H1 (cell line): ENCODE data around the gene CLBA1. TPM values are rescaled to one million over a fixed set of nuclear protein-coding genes. Genes with fewer than 3 reads are reported as not detected.

ENCODE experiments used
- CTCF ChIA-PET: fragments of 300-600 bp; sonication (Branson Sonifier 250); formaldehyde crosslinking; loops from one replicate; lab custom pipeline; 2021; ENCODE audit not compliant: partially characterized antibody; lab: Charles Lee
- POLR2A ChIA-PET: fragments of 300-600 bp; sonication (Branson Sonifier 250); formaldehyde crosslinking; loops from one replicate; lab custom pipeline; 2021; ENCODE audit warnings: inconsistent platforms; ENCODE audit not compliant: partially characterized antibody; lab: Charles Lee
- DNase-seq, 2 experiments: peaks; one replicate each; pipeline versions ENCODE4 v3.0.0 to v3.0.0-alpha.2; 2010 to 2022; ENCODE audit warnings: low spot score in 2 of 2, low read depth in 1 of 2, mixed read lengths in 1 of 2
- FAIRE-seq: peaks from 2 replicates; lab custom pipeline; 2011; peaks lifted over from hg19 to GRCh38; lab: Jason Lieb, UNC
- H2AFZ ChIP-seq: 2 replicates; pipeline ENCODE4 v1.8.1; 2012; ENCODE audit warnings: low read length, inconsistent platforms
- H2AK5ac ChIP-seq: 2 replicates; pipeline ENCODE4 v1.6.1; 2013; ENCODE audit warnings: low read depth, low read length
- H2BK120ac ChIP-seq: replicated peaks from 2 replicates; pipeline ENCODE3; 2013; ENCODE audit warnings: low read depth, low read length, inconsistent platforms
- H2BK12ac ChIP-seq: 2 replicates; pipeline ENCODE4 v1.6.1; 2013; ENCODE audit warnings: low read depth, low read length
- H2BK15ac ChIP-seq: 2 replicates; pipeline ENCODE4 v1.6.1; 2013; ENCODE audit warnings: low read length
- H2BK20ac ChIP-seq: 2 replicates; pipeline ENCODE4 v1.6.1; 2013; ENCODE audit warnings: low read length
- H2BK5ac ChIP-seq: 2 replicates; pipeline ENCODE4 v1.6.1; 2013; ENCODE audit warnings: low read depth, low read length
- H3K14ac ChIP-seq: 2 replicates; pipeline ENCODE4 v1.6.1; 2013; ENCODE audit warnings: inconsistent platforms; ENCODE audit not compliant: insufficient read length
- H3K18ac ChIP-seq: 2 replicates; pipeline ENCODE4 v1.6.1; 2013; ENCODE audit warnings: low read length; ENCODE audit errors: extremely low read depth
- H3K23ac ChIP-seq: 2 replicates; pipeline ENCODE4 v1.6.1; 2013; ENCODE audit warnings: inconsistent platforms; ENCODE audit not compliant: insufficient read length
- H3K23me2 ChIP-seq: 2 replicates; pipeline ENCODE4 v1.6.1; 2013; ENCODE audit warnings: low read depth, low read length
- H3K27ac ChIP-seq: 2 replicates; pipeline ENCODE4 v1.6.1; 2011; ENCODE audit warnings: low read depth, low read length, inconsistent platforms
- H3K27me3 ChIP-seq, 4 experiments: replicated peaks in 1 of 4; 1 replicate in 1 of 4; 2 replicates in 3 of 4; pipeline versions ENCODE4 v1.6.1 to v1.8.1; 2011 to 2013; ENCODE audit warnings: low read length in 3 of 4, mild to moderate bottlenecking in 3 of 4, inconsistent platforms in 2 of 4, mixed read lengths in 2 of 4, moderate library complexity in 1 of 4; ENCODE audit not compliant: control insufficient read depth in 3 of 4, insufficient read depth in 3 of 4; ENCODE audit errors: extremely low read depth in 1 of 4
- H3K36me3 ChIP-seq, 4 experiments: 2 replicates each; pipeline versions ENCODE4 v1.6.1 to v1.8.1; 2011 to 2013; ENCODE audit warnings: mild to moderate bottlenecking in 4 of 4, low read length in 3 of 4, moderate library complexity in 2 of 4, control low read depth in 1 of 4, inconsistent platforms in 1 of 4; ENCODE audit not compliant: insufficient read depth in 4 of 4, control insufficient read depth in 2 of 4
- H3K4ac ChIP-seq: replicated peaks from 2 replicates; pipeline ENCODE3; 2013; ENCODE audit warnings: low read length, low read depth, mixed read lengths, inconsistent platforms; ENCODE audit not compliant: insufficient read length
- H3K4me1 ChIP-seq, 4 experiments: replicated peaks in 1 of 4; 1 replicate in 1 of 4; 2 replicates in 3 of 4; pipeline versions ENCODE4 v1.6.1 to v1.8.1; 2011 to 2013; ENCODE audit warnings: low read length in 3 of 4, inconsistent platforms in 2 of 4, mixed read lengths in 1 of 4; ENCODE audit not compliant: insufficient read depth in 4 of 4, control insufficient read depth in 3 of 4
- H3K4me2 ChIP-seq, 2 experiments: 2 replicates each; pipeline versions ENCODE4 v1.6.1 to v1.8.1; 2011 to 2013; ENCODE audit warnings: low read depth in 2 of 2, low read length in 2 of 2, control low read depth in 1 of 2, inconsistent platforms in 1 of 2, mild to moderate bottlenecking in 1 of 2; ENCODE audit not compliant: insufficient read depth in 1 of 2
- H3K4me3 ChIP-seq, 4 experiments: fragments of 200-600, 300-600 bp in 1 of 4; sonication (generic), shearing (Covaris generic), sonication (Bioruptor Twin) in 1 of 4; 2 replicates each; pipeline versions ENCODE4 v1.5.1 to v1.8.1; 2011 to 2016; ENCODE audit warnings: low read length in 4 of 4, low read depth in 3 of 4, control low read depth in 2 of 4, inconsistent platforms in 2 of 4, mild to moderate bottlenecking in 2 of 4, mixed read lengths in 1 of 4, moderate library complexity in 1 of 4; ENCODE audit not compliant: insufficient read depth in 2 of 4; ENCODE audit errors: extremely low read depth in 1 of 4
- H3K56ac ChIP-seq: replicated peaks from 2 replicates; pipeline ENCODE3; 2013; ENCODE audit warnings: low read depth, mild to moderate bottlenecking, mixed read lengths, low read length, inconsistent platforms; ENCODE audit not compliant: insufficient read length
- H3K79me1 ChIP-seq: 2 replicates; pipeline ENCODE4 v1.6.1; 2013; ENCODE audit warnings: low read depth, low read length, control low read depth
- H3K79me2 ChIP-seq, 2 experiments: 2 replicates each; pipeline versions ENCODE4 v1.6.1 to v1.8.1; 2012 to 2013; ENCODE audit warnings: low read length in 2 of 2, mild to moderate bottlenecking in 2 of 2, inconsistent platforms in 1 of 2; ENCODE audit not compliant: insufficient read depth in 2 of 2, control insufficient read depth in 1 of 2
- H3K9ac ChIP-seq, 4 experiments: replicated peaks in 1 of 4; 1 replicate in 1 of 4; 2 replicates in 3 of 4; pipeline versions ENCODE4 v1.6.1 to v1.8.1; 2011 to 2013; ENCODE audit warnings: low read depth in 3 of 4, low read length in 3 of 4, control low read depth in 2 of 4, mild to moderate bottlenecking in 2 of 4, moderate library complexity in 2 of 4, inconsistent platforms in 1 of 4; ENCODE audit errors: extremely low read depth in 1 of 4
- H3K9me3 ChIP-seq, 2 experiments: 2 replicates each; pipeline versions ENCODE4 v1.6.1 to v1.8.1; 2012 to 2013; ENCODE audit warnings: mild to moderate bottlenecking in 2 of 2, moderate library complexity in 2 of 2, control low read depth in 1 of 2, inconsistent platforms in 1 of 2, low read depth in 1 of 2, low read length in 1 of 2, mixed read lengths in 1 of 2; ENCODE audit not compliant: insufficient read depth in 2 of 2
- H4K20me1 ChIP-seq, 2 experiments: replicated peaks in 1 of 2; 2 replicates each; pipeline versions ENCODE3 to v1.8.1; 2011 to 2013; ENCODE audit warnings: inconsistent platforms in 2 of 2, low read length in 2 of 2, mild to moderate bottlenecking in 1 of 2; ENCODE audit not compliant: insufficient read depth in 2 of 2, control insufficient read depth in 1 of 2
- H4K5ac ChIP-seq: 2 replicates; pipeline ENCODE4 v1.6.1; 2013; ENCODE audit warnings: low read length, low read depth, mixed read lengths, inconsistent platforms; ENCODE audit not compliant: insufficient read length
- H4K8ac ChIP-seq: 2 replicates; pipeline ENCODE4 v1.8.0; 2013; ENCODE audit warnings: mild to moderate bottlenecking, moderate library complexity, low read length, inconsistent platforms; ENCODE audit not compliant: insufficient read depth; ENCODE audit errors: extremely low read depth
- H4K91ac ChIP-seq: replicated peaks from 2 replicates; pipeline ENCODE3; 2013; ENCODE audit warnings: low read length, mixed read lengths, inconsistent platforms; ENCODE audit not compliant: insufficient read length
- HDAC2 ChIP-seq, 2 experiments: fragments of 300-600 bp in 1 of 2; sonication (generic) in 1 of 2; IDR thresholded peaks; 2 replicates each; pipeline ENCODE4 v1.6.1; 2011 to 2012; ENCODE audit warnings: low read depth in 2 of 2, low read length in 2 of 2, mild to moderate bottlenecking in 2 of 2, moderate library complexity in 2 of 2, borderline replicate concordance in 1 of 2, inconsistent platforms in 1 of 2
- JUND ChIP-seq: IDR thresholded peaks from 2 replicates; pipeline ENCODE4 v1.6.1; 2011; ENCODE audit warnings: mild to moderate bottlenecking, improper control_type of control experiment, low read length
- SRF ChIP-seq: IDR thresholded peaks from 2 replicates; pipeline ENCODE4 v1.6.1; 2011; ENCODE audit warnings: mild to moderate bottlenecking, low read depth, low read length, moderate library complexity
- YY1 ChIP-seq: IDR thresholded peaks from 2 replicates; pipeline ENCODE4 v1.6.1; 2011; ENCODE audit warnings: low read depth, mild to moderate bottlenecking, low read length
- WGBS, 2 experiments: shearing (Covaris generic) in 1 of 2; methylation state at CpG; one replicate each; pipeline versions ENCODE4 v1.1.6 to v1.1.7; 2013 to 2015; ENCODE audit warnings: low lambda C conversion rate in 2 of 2, mixed read lengths in 2 of 2, inconsistent platforms in 1 of 2, low coverage in 1 of 2, missing lambda C conversion rate in 1 of 2; ENCODE audit not compliant: insufficient replicate concordance in 2 of 2, insufficient coverage in 1 of 2, insufficient read length in 1 of 2; ENCODE audit errors: extremely low coverage in 1 of 2, missing lambda C conversion rate in 1 of 2; 5-methylcytosine and 5-hydroxymethylcytosine counted together
- polyA plus RNA-seq, 7 experiments: library from polyadenylated mRNA; depleted of rRNA in 3 of 7; stranded (reverse) in 5 of 7; unstranded in 2 of 7; fragments of >200 nt in 5 of 7; fragments of 200-250 nt in 2 of 7; gene quantifications; 1 replicate in 5 of 7; 2 replicates in 1 of 7; 4 replicates in 1 of 7; pipeline versions ENCODE4 v1.2.1 to v1.2.3, GENCODE V29; 2011 to 2013; ENCODE audit warnings: missing spikeins in 2 of 7, mixed read lengths in 2 of 7
- total RNA-seq: library from RNA; stranded (reverse); fragmentation: NEBNext Ultra II Directional; extraction: Animal tissue kit (Norgen Biotek cat#: 25700); gene quantifications from 2 replicates; pipeline ENCODE4 v1.2.1, GENCODE V29; 2021

CLBA1 gene
- total and polyA plus RNA-seq, 2 of the 8 experiments (the other 6 are each of a cell fraction or from before 2014, with no cell fraction given), result 1.6 to 2.4 TPM

- Histone ChIP-seq H3K14ac (no peak overlapping the region), H4K91ac (no peak overlapping the region), H3K9ac (no peak overlapping the region), H3K4me3 (no peak overlapping the region), H3K23ac (no peak overlapping the region), H3K56ac (no peak overlapping the region), H4K20me1 (no peaks in the 10 kb centered on the region), H2AK5ac (no peak overlapping the region), H3K27ac (no peak overlapping the region), H3K23me2 (no peaks in the 10 kb centered on the region), H3K4me1 (no peaks in the 10 kb centered on the region), H3K4ac (no peak overlapping the region), H3K9me3 (no peaks in the 10 kb centered on the region), H2BK20ac (no peak overlapping the region), H2BK120ac (no peak overlapping the region), H2AFZ (no peak overlapping the region), H3K18ac (no peak overlapping the region), H3K36me3 (no peaks in the 10 kb centered on the region), H3K79me2 (no peaks in the 10 kb centered on the region), H2BK15ac (no peak overlapping the region), H3K4me2 (no peak overlapping the region), H2BK5ac (no peak overlapping the region), H3K79me1 (no peaks in the 10 kb centered on the region), H3K27me3 (peaks cover 2 to 25% (median 18%) of the 10 kb centered on the region in 4 experiments), H4K5ac (no peak overlapping the region), H2BK12ac (no peak overlapping the region), H4K8ac (no peak overlapping the region)
- CTCF ChIA-PET, result interaction anchor here (0.9 to 2.6 kb wide), 3 partner anchors 29 to 55 kb away, joined by 4 to 11 read pairs (median 5); no protein-coding TSS in a partner anchor
- WGBS, 2 experiments, result 85% methylated on average over 7 of the region's 7 CpGs; no CpG with 5 or more reads in 1 of the 2 experiments
- POLR2A ChIA-PET, result no interaction called here
- TF ChIP-seq SRF (no peak), YY1 (no peak), JUND (no peak), HDAC2 (IDR thresholded peaks at IDR 0.05; ENCODE audit: borderline replicate concordance in 1 of 2, low read depth in 2 of 2, low read length in 2 of 2) (no peak)
- no peak for FAIRE-seq
- no peak for DNase-seq
Measured at GRCh38 chr14:105029402-105029801, 43.8 kb downstream of the CLBA1 start.
